ENCODE results near the gene RFXAP.

Gene RFXAP

GRCh38 chr13:36866232-36866631, 47.2 kb downstream of the RFXAP start:
- no peak for DNase-seq (ENCODE audit: low read depth)

- no peak for DNase-seq (ENCODE audit: low read depth)
Measured at GRCh38 chr13:36870050-36870692, 51.1 kb downstream of the RFXAP start.

- DNase-seq (ENCODE audit: low read depth): no peak
Measured at GRCh38 chr13:36872621-36873020, 53.6 kb downstream of the RFXAP start.

- no peak for DNase-seq (ENCODE audit: low read depth)
Measured at GRCh38 chr13:36875431-36875830, 56.4 kb downstream of the RFXAP start.

- no peak for DNase-seq (ENCODE audit: low read depth)
Measured at GRCh38 chr13:36875961-36876360, 56.9 kb downstream of the RFXAP start.
